ENCODE data around the gene VPS37D.

GRCh38 chr7:73681031-73681430, 13.4 kb downstream of the VPS37D start:
- TF ChIP-seq ZNF274 (IDR thresholded peaks at IDR 0.05; ENCODE audit: low read depth, low read length) (no peak), SUZ12 (IDR thresholded peaks at IDR 0.05; ENCODE audit: extremely low read depth, insufficient read depth, insufficient read length) (no peak)

All from NT2/D1 (cell line).